ENCODE results near the gene PAXIP1. TPM values are rescaled to one million over a fixed set of nuclear protein-coding genes. Genes with fewer than 3 reads are reported as not detected.

PAXIP1 gene
- total and polyA plus RNA-seq, 2 experiments from 2014 or later: 12.5 to 36.9 TPM

- Histone ChIP-seq H4K20me1 (replicated peaks; ENCODE audit: insufficient read depth) (peaks cover 13% of the 10 kb centered on the region), H3K27ac (ENCODE audit: low read depth) (no peak overlapping the region), H3K9me2 (ENCODE audit: insufficient read depth) (no peaks in the 10 kb centered on the region), H2AFZ (no peak overlapping the region), H3K36me3 (ENCODE audit: insufficient read depth) (peaks cover 12% of the 10 kb centered on the region; the same call in 1 of the 2 replicates), H3K4me2 (no peak overlapping the region), H3K4me1 (ENCODE audit: insufficient read depth) (peaks cover 2% of the 10 kb centered on the region), H3K4me3 (no peak overlapping the region), H3K27me3 (ENCODE audit: insufficient read depth) (no peaks in the 10 kb centered on the region), H3F3A (replicated peaks; ENCODE audit: low read depth) (no peaks in the 10 kb centered on the region), H3K79me2 (replicated peaks; ENCODE audit: insufficient read depth) (peaks cover 53% of the 10 kb centered on the region)
- no peak overlapping the region for H3K27ac Mint-ChIP-seq
- no peaks in the 10 kb centered on the region for H3K9me3 Mint-ChIP-seq
- DNase-seq (ENCODE audit: low spot score) (no peak), ATAC-seq (no peak)
- H3K36me3 Mint-ChIP-seq (ENCODE audit: low read depth): peaks cover 30% of the 10 kb centered on the region
- H3K27me3 Mint-ChIP-seq (ENCODE audit: insufficient read depth, low read depth, poor library complexity): peaks cover 4% of the 10 kb centered on the region
- H3K4me3 Mint-ChIP-seq: no peak overlapping the region
- no peak for TF ChIP-seq JUNB (IDR thresholded peaks at IDR 0.05; ENCODE audit: unreplicated experiment)
- no peak for TF ChIP-seq CREB1 (CRISPR knock-in tag; IDR thresholded peaks at IDR 0.05; ENCODE audit: low read depth)
- TF ChIP-seq ZNF462 (CRISPR knock-in tag; IDR thresholded peaks at IDR 0.05): no peak
- no peak for TF ChIP-seq ETS1 (IDR thresholded peaks at IDR 0.05)
- no peak for TF ChIP-seq CTCF (conservative IDR thresholded peaks at IDR 0.05; ENCODE audit: low read depth in 2 of 2)
- TF ChIP-seq NANOG (IDR thresholded peaks at IDR 0.05; ENCODE audit: borderline replicate concordance): no peak
- no peak for TF ChIP-seq EZH2 (IDR thresholded peaks at IDR 0.05; ENCODE audit: low read depth, unreplicated experiment)
- TF ChIP-seq EZH2phosphoT487 (IDR thresholded peaks at IDR 0.05; ENCODE audit: unreplicated experiment): no peak
- no peak for TF ChIP-seq ZNF114 (CRISPR knock-in tag; IDR thresholded peaks at IDR 0.05)
- no peak for TF ChIP-seq STAT1 (IDR thresholded peaks at IDR 0.05; ENCODE audit: unreplicated experiment)
- no peak for TF ChIP-seq ZNF331 (CRISPR knock-in tag; IDR thresholded peaks at IDR 0.05; ENCODE audit: low read depth)
- TF ChIP-seq POLR2AphosphoS5 (IDR thresholded peaks at IDR 0.05; ENCODE audit: low read depth): no peak
- TF ChIP-seq REST (IDR thresholded peaks at IDR 0.05; ENCODE audit: unreplicated experiment): no peak
- peaks cover 5% of the 10 kb centered on the region; the same call in 2 of the 3 replicates for H3K4me1 Mint-ChIP-seq
Observed at GRCh38 chr7:154990964-154991540, 11.9 kb downstream of the PAXIP1 start.

Data from GM23338 (cell line).